Stimulated activated CD4-positive, alpha-beta T cell treated with anti-CD3 and anti-CD28 coated beads, Interleukin-15, amount 100 ng/mL, for 1 hour (primary cell): Measurements from ENCODE around the gene FUT8.

ENCODE experiments used
- DNase-seq, 2 donors: peaks; one replicate each; pipeline ENCODE4 v3.0.0-alpha.2; 2020; ENCODE audit warnings: low read depth in 1 of 2, low spot score in 1 of 2

Gene FUT8

DNA sequence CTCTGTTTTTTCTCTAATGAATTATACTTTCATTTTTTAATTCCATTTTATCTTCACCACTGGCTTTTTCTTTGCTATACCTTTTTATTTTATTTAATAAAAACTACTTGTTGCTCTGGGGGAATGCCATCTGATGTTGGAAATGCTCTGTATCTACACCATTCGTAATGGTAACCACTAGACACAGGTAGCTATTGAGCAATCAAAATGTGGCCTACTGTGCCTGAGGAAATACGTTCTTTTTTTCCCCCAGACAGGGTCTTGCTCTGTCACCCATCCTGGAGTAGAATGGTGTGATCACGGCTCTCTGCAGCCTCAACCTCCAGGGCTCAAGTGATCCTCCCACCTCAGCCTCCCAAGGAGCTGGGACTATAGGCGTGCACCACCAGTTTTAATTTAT, 140.2 kb downstream of the FUT8 start:
- no peak for DNase-seq

GRCh38 chr14:65554837-65555236, 142.3 kb downstream of the FUT8 start:
- no peak for DNase-seq

DNA sequence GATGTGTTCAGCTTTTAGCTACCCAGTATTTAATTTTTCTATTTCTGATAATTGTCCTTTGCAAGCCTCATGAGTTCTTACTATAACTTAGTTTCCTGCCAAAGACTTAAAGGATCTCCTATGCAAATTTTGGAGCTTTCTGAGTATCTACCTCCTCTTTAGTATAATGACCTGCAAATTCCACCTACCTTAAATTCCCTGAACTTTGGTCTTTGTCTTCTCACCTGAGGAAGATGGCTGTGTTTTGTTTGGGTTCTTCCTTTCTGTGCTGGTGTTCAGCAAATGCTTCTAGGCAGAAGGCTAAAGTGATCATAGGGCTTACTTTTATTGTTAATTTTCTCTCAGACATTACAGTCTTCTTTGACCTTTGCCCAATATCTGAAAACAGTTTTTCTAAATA, 142.8 kb downstream of the FUT8 start:
- DNase-seq: no peak

- no peak for DNase-seq
Observed at GRCh38 chr14:65558363-65558762, 145.8 kb downstream of the FUT8 start.

DNA sequence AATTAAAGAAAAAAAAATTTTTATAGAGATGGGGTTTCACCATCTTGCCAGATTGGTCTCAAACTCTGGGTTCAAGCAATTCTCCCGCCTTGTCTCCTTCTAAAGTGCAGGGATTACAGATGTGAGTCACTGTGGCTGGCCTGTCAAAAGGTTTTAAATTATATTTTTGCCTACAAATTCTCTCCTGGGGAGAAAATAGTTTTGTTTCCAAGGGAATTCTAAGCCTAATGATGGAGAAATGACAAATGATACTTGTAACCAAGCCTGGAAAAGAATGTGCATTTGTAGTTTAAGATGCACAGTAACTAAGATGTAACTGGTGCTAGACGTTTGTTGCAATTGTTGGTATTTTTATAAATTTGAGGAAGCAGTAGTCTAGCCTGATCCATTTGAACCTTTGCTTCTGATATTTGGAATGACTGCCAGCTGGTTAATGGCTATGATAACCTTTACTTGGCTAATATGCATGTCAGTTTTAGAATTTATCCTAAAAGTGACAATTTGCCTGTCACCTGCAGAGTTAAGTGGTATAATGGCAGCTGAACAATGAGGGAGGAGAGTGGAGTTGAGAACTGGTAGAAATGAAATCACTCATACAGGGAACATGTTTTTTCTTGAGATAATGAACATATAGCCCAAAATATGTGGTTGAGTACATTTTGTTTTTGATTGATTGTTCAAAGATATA, 148.0 kb downstream of the FUT8 start:
- no peak for DNase-seq

DNA sequence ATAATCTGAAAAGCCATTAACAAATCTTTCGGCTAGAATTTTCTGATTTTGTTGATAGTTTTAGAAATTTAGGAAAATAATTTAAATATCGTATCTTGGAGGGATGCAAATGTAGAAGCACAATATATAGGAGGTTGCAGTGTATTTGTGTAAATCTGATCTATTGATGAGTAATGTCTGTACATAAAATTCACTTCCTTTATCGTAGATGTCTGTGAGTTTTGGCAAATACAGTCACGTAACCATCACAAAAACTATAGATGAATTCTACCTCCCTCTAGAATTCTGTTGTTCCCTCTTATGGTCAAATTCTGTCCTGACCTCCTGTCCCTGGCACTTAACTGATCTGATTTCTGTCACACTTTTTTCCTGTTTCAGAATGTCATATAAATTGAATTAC, 151.8 kb downstream of the FUT8 start:
- no peak for DNase-seq

GRCh38 chr14:65565948-65566347, 153.4 kb downstream of the FUT8 start:
- no peak for DNase-seq

- no peak for DNase-seq
Observed at GRCh38 chr14:65566820-65567522, 154.4 kb downstream of the FUT8 start.

DNA sequence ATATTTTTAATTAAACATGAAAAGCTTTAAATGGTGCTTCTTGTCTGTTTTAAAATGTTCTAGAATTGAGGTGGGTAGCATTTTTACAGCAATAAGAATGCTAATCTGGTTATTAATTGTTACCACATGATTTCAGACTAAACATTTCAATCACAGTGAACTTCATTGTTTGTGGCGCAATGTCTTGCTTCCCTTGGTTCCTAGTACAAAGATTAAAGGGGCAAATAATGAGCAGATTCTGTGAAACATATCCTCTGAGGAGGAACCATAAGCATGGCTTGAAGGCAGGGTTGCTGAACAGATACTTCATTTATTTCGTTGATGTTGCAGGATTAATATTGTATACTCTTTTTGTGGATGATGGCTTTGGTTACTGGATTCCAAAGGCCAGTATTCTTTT, 162.1 kb downstream of the FUT8 start:
- DNase-seq: no peak

- DNase-seq: no peak
Observed at GRCh38 chr14:65575389-65575788, 162.9 kb downstream of the FUT8 start.

DNA sequence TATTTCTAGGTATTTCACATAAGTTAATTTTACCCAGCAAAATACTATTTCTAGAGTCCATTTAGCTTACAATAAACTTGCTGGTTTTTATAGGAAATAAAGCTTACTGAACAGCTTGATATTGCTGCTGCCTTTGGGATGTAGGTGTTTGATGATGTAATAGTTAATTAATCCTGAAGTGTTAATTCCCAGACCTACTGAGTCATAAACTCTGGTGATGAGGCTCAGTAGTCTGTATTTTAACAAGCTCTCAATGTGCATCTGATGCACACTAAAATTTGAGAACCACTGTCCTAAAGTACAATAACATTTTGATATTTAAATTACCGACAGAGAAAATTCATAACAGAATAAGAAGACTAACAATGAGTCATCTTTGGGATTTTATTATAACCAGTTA, 168.4 kb downstream of the FUT8 start:
- DNase-seq: no peak

- DNase-seq: no peak
Observed at GRCh38 chr14:65581378-65581777, 168.8 kb downstream of the FUT8 start.

GRCh38 chr14:65581799-65582198, 169.3 kb downstream of the FUT8 start:
- DNase-seq: no peak

- DNase-seq: no peak
Observed at GRCh38 chr14:65585216-65585615, 172.7 kb downstream of the FUT8 start.

DNA sequence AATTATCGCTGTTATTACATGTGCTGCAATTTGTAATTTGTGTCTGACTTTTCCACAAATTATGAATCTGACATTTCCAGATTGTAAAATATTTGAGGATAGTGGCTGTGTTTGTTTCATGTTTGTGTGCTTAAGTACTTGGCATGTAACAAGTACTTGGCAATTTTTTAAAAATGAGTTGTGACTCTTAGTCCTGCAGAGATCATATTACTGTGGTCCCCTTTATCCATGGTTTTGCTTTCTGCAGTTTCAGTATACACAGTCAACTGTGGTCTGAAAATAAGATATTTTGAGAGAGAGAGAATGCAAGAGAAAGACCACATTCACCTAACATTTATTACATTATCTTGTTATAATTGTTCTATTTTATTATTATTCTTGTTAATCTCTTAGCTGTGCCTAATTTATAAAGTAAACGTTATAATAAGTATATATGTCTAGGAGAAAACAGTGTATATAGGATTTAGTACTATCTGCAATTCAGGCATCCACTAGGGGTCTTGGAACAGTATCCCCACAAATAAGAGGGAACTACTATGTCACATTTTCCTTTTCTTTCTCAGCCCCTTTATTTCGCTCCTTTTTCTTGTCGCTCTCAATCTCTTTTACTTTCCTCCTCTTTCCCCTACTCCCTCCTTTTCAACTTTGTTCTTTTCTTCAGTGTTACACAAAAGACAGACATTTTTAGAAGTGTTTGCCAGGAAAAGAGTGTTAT, 176.1 kb downstream of the FUT8 start:
- no peak for DNase-seq

GRCh38 chr14:65594153-65594881, 181.8 kb downstream of the FUT8 start:
- no peak for DNase-seq

DNA sequence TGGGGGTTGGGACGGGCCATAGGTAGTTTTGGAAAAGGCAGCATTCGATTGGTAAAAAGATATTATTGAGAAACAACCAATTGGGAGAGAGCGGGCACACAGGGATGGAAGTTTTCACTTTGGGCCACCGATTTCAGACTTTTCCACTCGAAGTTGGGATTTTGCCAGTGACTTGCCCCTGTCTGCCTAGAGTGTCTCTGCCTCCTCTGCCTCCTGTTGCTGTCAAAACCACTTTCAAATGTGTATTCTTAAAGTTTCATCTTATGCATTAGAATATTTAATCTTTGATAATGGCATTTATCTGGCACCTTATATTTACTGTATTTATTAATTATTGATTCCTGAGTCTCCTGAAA, 182.3 kb downstream of the FUT8 start:
- DNase-seq: no peak

- no peak for DNase-seq
Observed at GRCh38 chr14:65599375-65599774, 186.8 kb downstream of the FUT8 start.

DNA sequence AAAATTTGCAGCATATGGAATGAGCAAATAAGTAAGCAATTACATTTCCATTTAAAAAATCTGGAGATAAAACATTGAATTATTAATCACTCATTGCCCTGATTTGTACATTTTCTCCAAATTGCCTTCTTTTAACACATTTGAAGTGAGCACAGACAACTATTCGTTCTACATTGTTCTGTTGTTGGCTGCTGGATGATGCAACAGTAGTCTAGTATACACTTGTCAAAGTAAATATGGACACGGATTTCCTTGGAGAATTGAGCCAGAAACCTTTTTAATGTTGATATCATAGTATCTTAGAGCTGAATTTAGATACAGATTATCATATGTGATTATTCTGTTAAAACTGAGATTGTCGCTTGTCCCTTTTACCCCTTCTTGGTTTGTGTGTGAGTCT, 188.2 kb downstream of the FUT8 start:
- no peak for DNase-seq

GRCh38 chr14:65604535-65604934, 192.0 kb downstream of the FUT8 start:
- no peak for DNase-seq

GRCh38 chr14:65604936-65605335, 192.4 kb downstream of the FUT8 start:
- DNase-seq: no peak

- no peak for DNase-seq
Observed at GRCh38 chr14:65606460-65606859, 193.9 kb downstream of the FUT8 start.
